ENCODE data around the gene NLRP9.

The NLRP9 gene

DNA sequence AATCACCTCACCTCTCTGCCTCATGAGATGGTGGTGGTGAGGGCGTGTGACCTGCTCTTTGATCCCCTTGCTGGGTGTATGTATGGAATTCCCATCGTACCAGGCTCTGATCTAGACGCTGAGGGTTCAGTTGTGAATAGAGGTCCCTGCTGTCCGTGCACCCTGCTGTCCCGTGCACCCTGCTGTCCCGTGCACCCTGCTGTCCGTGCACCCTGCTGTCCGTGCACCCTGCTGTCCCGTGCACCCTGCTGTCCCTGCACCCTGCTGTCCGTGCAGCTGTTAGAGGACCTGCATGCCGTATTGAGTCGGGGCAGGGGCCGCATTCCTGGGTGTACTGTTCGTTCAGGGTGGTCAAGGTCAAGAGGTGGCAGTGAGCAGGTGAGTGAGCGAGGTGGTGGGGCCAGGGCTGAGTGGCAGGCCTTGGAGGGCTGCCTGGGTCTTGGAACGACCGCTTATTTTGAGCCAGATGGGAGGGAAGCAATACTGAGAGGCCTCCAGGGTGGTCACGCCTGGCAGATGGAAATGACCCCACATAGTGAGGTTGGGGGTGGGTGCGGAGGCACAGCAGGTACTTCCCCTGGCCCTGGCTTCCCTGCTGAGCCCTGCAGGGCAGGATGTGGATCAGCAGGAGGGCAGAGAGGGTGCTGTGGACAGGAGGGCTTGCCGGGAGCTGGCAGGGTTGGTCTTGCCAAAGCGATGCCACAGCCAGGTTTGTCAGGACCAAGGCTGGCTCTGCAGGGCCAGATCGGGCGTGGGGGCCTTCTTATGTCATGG lies 67.7 kb downstream of the NLRP9 start:
- no peak for DNase-seq

GRCh38 chr19:55669418-55670279 lies 68.6 kb downstream of the NLRP9 start:
- DNase-seq, result no peak

- no peak for DNase-seq
Observed at GRCh38 chr19:55668603-55669348, 69.4 kb downstream of the NLRP9 start.

DNA sequence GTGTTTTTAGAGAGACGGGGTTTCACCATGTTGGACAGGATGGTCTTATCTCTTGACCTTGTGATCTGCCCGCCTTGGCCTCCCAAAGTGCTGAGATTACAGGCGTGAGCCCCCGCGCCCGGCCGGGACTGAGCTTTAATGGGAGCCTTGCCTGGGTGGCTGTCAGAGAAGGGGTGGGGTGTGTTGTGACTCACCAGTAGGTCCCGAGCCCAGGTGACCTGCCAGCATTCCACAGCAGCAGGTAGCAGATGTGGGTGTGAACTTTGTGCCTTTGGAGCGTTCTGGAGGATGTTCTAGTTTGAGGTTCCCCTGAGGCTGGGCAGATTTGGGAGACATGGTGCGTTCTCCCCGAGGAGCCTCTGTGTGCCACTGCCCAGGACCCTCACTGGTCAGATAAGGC lies 70.2 kb downstream of the NLRP9 start:
- no peak for DNase-seq

DNA sequence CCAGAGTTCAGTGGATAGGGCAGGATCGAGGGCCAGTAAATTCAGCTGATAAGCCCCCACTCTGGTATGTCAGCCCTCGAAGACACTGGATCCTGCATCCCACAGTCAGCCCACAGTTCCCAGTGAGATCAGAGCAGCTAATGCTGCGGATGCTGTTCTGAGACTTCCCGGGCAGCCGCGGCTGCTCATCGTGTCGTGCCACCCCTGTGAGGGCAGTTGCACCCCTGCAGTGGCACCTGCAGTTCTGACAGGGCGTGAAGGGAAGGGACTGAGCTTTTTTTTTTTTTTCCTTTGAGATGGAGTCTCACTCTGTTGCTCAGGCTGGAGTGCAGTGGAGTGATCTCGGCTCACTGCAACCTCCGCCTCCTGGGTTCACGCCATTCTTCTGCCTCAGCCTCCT lies 70.7 kb downstream of the NLRP9 start:
- no peak for DNase-seq

DNA sequence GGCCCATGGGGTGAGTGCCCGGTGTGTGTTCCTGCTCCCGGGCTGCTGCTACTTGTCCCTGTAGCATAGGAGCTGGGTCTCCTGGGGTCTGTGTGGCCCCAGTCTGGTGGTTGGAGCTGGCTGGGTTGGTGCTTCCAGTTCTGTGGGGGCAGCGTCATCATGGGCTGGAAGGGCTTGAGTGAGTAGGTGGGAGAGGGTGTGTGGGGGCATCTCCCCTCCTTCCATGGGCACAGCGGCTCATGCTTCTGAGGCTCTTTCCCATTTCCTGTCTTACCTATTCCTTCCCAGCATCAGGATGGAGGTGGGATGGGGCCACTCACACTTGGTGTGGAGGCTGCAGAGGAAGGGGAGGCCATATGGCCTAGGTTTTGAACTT lies 71.2 kb downstream of the NLRP9 start:
- DNase-seq, result no peak

DNA sequence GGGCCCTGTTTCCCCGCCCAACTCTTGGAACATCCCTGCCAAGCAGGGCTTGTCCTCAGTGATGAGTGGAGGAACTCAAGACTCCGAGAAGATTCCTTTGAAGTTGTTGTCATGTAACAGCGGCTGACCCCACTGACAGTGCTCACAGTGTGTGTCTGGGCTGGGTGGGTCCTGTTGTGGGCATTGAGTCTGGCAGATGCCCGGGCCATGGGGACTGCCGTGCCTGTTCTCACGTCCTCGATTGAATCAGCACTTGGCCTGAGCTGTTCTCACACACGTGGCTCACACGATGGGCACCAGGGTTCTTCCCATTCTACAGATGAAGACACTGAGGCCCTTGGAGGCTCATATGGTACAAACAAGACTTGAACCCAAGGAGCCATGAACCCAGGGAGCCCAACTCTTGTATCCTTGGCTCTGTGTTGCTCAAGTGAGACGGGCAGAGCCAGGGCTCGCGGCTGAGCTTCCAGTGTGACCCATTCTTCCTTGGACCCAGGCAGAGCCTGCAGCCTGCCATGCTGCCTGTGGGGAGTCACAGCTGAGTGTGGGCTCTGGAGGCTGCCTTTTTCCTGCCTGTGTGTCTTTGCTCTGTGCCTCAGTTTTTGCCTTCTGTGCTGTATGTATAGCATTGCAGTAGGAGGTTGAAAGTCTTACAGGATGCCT lies 71.7 kb downstream of the NLRP9 start:
- DNase-seq, result no peak

GRCh38 chr19:55663846-55664536 lies 74.2 kb downstream of the NLRP9 start:
- no peak for DNase-seq

- DNase-seq, result no peak
Observed at GRCh38 chr19:55661826-55662225, 76.4 kb downstream of the NLRP9 start.

DNA sequence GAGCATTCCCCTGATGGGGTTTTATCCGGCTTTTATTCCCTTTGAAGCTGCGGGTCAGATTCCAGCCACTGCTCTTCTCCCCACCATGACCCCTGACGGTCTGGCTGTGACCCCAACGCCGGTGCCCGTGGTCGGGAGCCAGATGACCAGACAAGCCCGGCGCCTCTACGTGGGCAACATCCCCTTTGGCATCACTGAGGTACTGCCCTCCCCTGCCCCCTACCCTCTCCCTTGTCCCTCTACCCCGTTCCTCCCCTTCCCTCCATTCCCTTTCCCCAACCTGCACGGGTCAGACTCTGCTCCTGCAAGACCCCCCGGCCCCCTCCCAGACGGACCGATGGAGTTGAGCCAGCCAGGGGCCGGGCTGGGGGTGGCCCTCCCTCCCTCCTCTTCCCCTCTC lies 77.2 kb downstream of the NLRP9 start:
- DNase-seq, result no peak

- DNase-seq, result no peak
Observed at GRCh38 chr19:55660404-55660803, 77.8 kb downstream of the NLRP9 start.

DNA sequence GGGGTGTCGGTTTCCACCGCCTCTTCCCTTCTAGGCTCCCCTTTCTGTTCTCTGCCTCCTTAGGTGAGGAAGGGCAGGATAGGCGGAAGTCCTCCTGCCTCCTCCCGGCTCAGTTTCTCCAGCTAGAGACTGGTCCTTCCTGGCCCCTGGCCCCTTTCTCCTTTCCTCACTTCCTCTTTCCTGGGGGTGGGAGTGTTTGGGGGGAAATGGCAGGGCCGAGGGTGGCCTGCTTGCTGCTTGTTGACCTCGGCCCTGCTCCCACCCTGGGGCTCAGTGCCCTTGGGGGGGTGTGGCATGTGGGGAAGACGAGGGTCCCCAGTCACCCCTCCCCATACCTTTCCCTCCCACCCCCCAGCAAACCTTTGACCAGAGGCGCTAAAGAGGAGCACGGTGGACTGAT lies 78.4 kb downstream of the NLRP9 start:
- DNase-seq, result no peak

DNA sequence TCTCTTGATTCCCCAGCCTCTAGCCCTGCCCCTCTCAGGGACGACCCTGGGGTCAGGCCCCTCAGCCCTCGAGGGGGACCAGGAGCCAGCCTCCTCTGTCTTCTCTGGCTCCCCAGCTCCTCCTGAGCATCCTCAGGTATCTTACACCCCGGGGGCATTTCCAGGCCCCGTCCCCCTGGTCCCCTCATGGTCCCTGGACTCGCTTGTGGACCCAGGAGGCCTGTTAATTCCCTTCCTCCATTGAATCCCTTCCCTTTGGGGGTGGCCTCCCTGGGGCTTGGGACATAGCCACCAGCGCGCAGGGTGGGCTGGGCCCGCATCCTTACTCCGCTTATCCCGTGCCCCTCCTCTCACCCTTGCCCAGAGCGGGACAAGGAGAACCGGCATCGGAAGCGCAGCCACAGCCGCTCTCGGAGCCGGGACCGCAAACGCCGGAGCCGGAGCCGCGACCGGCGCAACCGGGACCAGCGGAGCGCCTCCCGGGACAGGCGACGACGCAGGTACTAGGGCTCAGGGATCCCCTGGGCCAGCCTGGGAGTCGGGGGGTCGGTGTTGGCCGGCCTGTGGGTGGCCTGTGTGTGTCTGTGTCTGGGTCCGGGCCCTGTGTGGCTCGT lies 79.2 kb downstream of the NLRP9 start:
- DNase-seq, result no peak

Measured in NCI-H2081 (cell line).